ENCODE data around the gene SQOR. TPM values are rescaled to one million over a fixed set of nuclear protein-coding genes. Genes with fewer than 3 reads are reported as not detected.

Gene SQOR
- total and polyA plus RNA-seq, 2 donors (not counting 1 experiment from before 2014, with no cell fraction given): 25.6 to 29.1 TPM

DNA sequence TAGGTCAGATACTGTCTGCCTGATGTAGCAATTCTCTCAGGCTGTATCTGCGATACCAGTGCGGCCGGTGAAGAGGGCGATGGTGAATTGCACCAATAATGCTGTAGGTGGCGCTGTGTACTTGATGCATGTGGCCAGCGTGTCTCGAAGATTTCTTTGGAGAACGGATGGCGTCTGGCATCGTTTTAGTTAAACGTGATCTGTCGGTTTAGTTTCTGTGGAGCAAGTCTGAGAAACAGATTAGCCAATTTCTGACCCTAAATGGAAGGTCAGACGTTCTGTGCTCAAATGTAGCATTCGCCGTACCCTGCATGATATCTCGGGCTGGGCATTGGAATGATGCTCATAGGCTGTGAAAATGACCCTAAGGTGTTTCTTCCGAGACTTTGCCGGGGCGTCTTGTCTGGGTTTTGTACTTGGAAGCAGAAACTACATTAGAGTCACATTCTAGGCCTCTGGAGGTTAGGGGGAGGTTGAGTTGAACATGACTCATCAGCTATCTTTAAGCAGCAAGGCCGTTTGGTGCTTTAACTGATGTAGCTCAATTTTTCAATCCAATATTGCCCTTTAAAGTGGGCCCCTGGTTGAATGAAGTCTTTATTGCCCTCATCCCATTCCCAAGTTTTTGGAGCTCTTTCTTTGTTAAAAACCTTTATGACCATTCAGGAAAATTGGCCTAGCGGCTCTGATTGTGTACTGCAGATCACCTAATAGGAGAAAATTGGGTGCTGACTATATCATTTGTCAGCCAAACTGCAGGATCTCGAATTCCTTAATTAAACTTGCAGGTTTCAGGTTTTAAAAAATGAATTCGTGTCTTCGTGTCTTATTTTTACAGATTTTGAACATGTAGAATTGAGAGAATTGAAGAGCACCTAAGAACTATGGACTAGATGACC lies 80.0 kb downstream of the SQOR start:
- no peak overlapping the region for H2AFZ ChIP-seq (ENCODE audit: insufficient read depth, low read depth, low read length, poor library complexity, severe bottlenecking)
- Mint-ChIP-seq H3K4me3 (no peak overlapping the region), H3K4me1 (no peaks in the 10 kb centered on the region), H3K9me3 (ENCODE audit: insufficient read depth) (no peaks in the 10 kb centered on the region), H3K27me3 (peaks cover 28% of the 10 kb centered on the region), H3K27ac (no peak overlapping the region)
- TF ChIP-seq EZH2 (IDR thresholded peaks at IDR 0.05; ENCODE audit: borderline replicate concordance, insufficient read depth, low read depth, low read length, poor library complexity, severe bottlenecking): no peak
- TF ChIP-seq, protein P1, sequence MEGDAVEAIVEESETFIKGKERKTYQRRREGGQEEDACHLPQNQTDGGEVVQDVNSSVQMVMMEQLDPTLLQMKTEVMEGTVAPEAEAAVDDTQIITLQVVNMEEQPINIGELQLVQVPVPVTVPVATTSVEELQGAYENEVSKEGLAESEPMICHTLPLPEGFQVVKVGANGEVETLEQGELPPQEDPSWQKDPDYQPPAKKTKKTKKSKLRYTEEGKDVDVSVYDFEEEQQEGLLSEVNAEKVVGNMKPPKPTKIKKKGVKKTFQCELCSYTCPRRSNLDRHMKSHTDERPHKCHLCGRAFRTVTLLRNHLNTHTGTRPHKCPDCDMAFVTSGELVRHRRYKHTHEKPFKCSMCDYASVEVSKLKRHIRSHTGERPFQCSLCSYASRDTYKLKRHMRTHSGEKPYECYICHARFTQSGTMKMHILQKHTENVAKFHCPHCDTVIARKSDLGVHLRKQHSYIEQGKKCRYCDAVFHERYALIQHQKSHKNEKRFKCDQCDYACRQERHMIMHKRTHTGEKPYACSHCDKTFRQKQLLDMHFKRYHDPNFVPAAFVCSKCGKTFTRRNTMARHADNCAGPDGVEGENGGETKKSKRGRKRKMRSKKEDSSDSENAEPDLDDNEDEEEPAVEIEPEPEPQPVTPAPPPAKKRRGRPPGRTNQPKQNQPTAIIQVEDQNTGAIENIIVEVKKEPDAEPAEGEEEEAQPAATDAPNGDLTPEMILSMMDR (IDR thresholded peaks at IDR 0.05): peak; percentile 66
- H3K9me3 ChIP-seq (ENCODE audit: control extremely low read depth in 1 of 3, control insufficient read depth in 2 of 3, insufficient read depth in 1 of 3, low read length in 2 of 3): no peaks in the 10 kb centered on the region
- H3K4me2 ChIP-seq (replicated peaks; ENCODE audit: low read depth, low read length, poor library complexity, severe bottlenecking): no peak overlapping the region
- DNase-seq (peak; percentile 35), ATAC-seq (ENCODE audit: low read depth) (no peak)
- H3K79me2 ChIP-seq (ENCODE audit: control insufficient read depth, insufficient read depth, low read length): no peaks in the 10 kb centered on the region
- H4K20me1 ChIP-seq (ENCODE audit: control insufficient read depth, insufficient read depth, low read length, poor library complexity, severe bottlenecking): no peaks in the 10 kb centered on the region
- intact Hi-C loops (cut with micrococcal nuclease): no loop called here
- ChIA-PET POLR2A (no interaction called here), CTCF (interaction anchor here (0.6 to 2.6 kb wide), 3 partner anchors 9 to 307 kb away, joined by 3 to 10 read pairs (median 3); no protein-coding TSS in a partner anchor)
- H3K27ac ChIP-seq (ENCODE audit: low read length in 2 of 2): no peak overlapping the region
- H3K27me3 ChIP-seq (replicated peaks in 1 of 4; ENCODE audit: control extremely low read depth in 1 of 4, control insufficient read depth in 3 of 4, insufficient read depth in 4 of 4, low read length in 3 of 4): peaks cover 0 to 20% (median 6%) of the 10 kb centered on the region in 4 experiments
- no peak overlapping the region for H3K4me3 ChIP-seq (ENCODE audit: control extremely low read depth in 1 of 5, extremely low read depth in 1 of 5, insufficient read depth in 1 of 5, low read depth in 2 of 5, low read length in 4 of 5)
- 41% methylated on average over 20 of the region's 24 CpGs for WGBS (ENCODE audit: insufficient coverage)
- no peaks in the 10 kb centered on the region for H3K4me1 ChIP-seq (ENCODE audit: control insufficient read depth in 2 of 2, insufficient read depth in 2 of 2, low read length in 2 of 2)
- no peaks in the 10 kb centered on the region for H3K36me3 ChIP-seq (replicated peaks in 1 of 2; ENCODE audit: control extremely low read depth in 1 of 2, control insufficient read depth in 1 of 2, extremely low read depth in 1 of 2, insufficient read depth in 2 of 2, low read length in 1 of 2)
- no peak overlapping the region for H3K9ac ChIP-seq (ENCODE audit: low read length)

- H3K4me3 Mint-ChIP-seq: no peak overlapping the region
- WGBS (ENCODE audit: insufficient coverage): no CpG with 5 or more reads among the region's 1 CpG
- Histone ChIP-seq H2AFZ (ENCODE audit: insufficient read depth, low read depth, low read length, poor library complexity, severe bottlenecking) (no peak overlapping the region), H3K4me3 (ENCODE audit: control extremely low read depth in 1 of 5, extremely low read depth in 1 of 5, insufficient read depth in 1 of 5, low read depth in 2 of 5, low read length in 4 of 5) (no peak overlapping the region), H3K4me2 (replicated peaks; ENCODE audit: low read depth, low read length, poor library complexity, severe bottlenecking) (no peak overlapping the region), H3K27ac (ENCODE audit: low read length in 2 of 2) (no peak overlapping the region), H3K9me3 (ENCODE audit: control extremely low read depth in 1 of 3, control insufficient read depth in 2 of 3, insufficient read depth in 1 of 3, low read length in 2 of 3) (no peaks in the 10 kb centered on the region), H3K27me3 (replicated peaks in 1 of 4; ENCODE audit: control extremely low read depth in 1 of 4, control insufficient read depth in 3 of 4, insufficient read depth in 4 of 4, low read length in 3 of 4) (peaks cover 0 to 18% (median 6%) of the 10 kb centered on the region in 4 experiments), H3K9ac (ENCODE audit: low read length) (no peak overlapping the region), H3K4me1 (ENCODE audit: control insufficient read depth in 2 of 2, insufficient read depth in 2 of 2, low read length in 2 of 2) (no peaks in the 10 kb centered on the region), H3K79me2 (ENCODE audit: control insufficient read depth, insufficient read depth, low read length) (no peaks in the 10 kb centered on the region), H4K20me1 (ENCODE audit: control insufficient read depth, insufficient read depth, low read length, poor library complexity, severe bottlenecking) (no peaks in the 10 kb centered on the region), H3K36me3 (replicated peaks in 1 of 2; ENCODE audit: control extremely low read depth in 1 of 2, control insufficient read depth in 1 of 2, extremely low read depth in 1 of 2, insufficient read depth in 2 of 2, low read length in 1 of 2) (no peaks in the 10 kb centered on the region)
- no peaks in the 10 kb centered on the region for H3K4me1 Mint-ChIP-seq
- intact Hi-C loops (cut with micrococcal nuclease): no loop called here
- H3K27me3 Mint-ChIP-seq: peaks cover 30% of the 10 kb centered on the region
- POLR2A ChIA-PET: no interaction called here
- TF ChIP-seq, protein P1 (IDR thresholded peaks at IDR 0.05): no peak
- TF ChIP-seq EZH2 (IDR thresholded peaks at IDR 0.05; ENCODE audit: borderline replicate concordance, insufficient read depth, low read depth, low read length, poor library complexity, severe bottlenecking): no peak
- ATAC-seq (ENCODE audit: low read depth): no peak
- H3K9me3 Mint-ChIP-seq (ENCODE audit: insufficient read depth): no peaks in the 10 kb centered on the region
- CTCF ChIA-PET: interaction anchor here (0.6 to 2.6 kb wide), 3 partner anchors 10 to 307 kb away, joined by 3 to 10 read pairs (median 3); no protein-coding TSS in a partner anchor
- H3K27ac Mint-ChIP-seq: no peak overlapping the region
- no peak for DNase-seq
Measured at GRCh38 chr15:45715528-45715927, 80.7 kb downstream of the SQOR start.
